B cell (primary cell): Measurements from ENCODE around the gene LRRC4B.

Experiments used
- EZH2 ChIP-seq: IDR thresholded peaks from 2 replicates; pipeline ENCODE4 v1.6.1; 2012; ENCODE audit warnings: borderline replicate concordance, low read depth, mild to moderate bottlenecking, moderate library complexity, low read length; ENCODE audit not compliant: insufficient read depth, poor library complexity, severe bottlenecking
- TF ChIP-seq, protein P1 (sequence below): fragments of 200-600 bp; IDR thresholded peaks from one replicate; pipeline ENCODE4 v1.8.0; 2022; ENCODE audit warnings: antibody characterized with exemption, mild to moderate bottlenecking

DNA sequence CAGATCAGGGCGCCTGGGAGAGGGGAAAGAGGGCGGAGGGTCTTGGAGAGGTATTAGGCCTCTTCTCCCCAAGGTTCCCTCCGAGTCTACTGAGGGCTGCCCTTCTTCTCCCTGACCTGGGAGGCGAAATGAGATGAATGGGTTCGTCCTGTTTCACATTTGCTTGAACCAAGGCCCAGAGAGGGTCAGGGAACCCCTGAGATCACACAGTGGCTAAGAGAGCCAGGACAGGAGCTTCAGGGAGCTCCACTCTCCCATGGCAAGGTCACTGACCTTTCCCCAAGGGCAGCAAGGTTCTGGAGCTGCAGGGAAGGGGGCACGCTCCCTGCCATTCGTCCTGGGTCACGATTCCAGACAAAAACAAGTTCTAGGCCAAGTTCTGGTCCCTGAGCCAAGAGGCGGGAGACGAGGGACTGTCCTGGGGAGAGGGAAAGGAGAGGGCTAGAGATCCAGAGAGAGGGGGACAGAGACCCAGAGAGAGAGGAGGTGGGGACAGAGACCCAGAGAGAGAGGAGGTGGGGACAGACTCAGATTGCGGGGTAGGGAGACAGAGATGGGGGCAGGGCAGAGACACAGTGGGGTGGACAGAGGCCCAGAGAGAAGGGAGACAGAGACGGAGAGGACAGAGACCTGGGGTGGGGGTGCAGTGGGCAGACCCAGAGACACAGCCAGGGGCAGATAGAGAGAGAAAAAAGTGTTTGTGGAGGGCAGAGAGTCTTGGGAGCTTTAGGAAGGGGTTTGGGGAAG lies 55.1 kb downstream of the LRRC4B start:
- TF ChIP-seq, protein P1, sequence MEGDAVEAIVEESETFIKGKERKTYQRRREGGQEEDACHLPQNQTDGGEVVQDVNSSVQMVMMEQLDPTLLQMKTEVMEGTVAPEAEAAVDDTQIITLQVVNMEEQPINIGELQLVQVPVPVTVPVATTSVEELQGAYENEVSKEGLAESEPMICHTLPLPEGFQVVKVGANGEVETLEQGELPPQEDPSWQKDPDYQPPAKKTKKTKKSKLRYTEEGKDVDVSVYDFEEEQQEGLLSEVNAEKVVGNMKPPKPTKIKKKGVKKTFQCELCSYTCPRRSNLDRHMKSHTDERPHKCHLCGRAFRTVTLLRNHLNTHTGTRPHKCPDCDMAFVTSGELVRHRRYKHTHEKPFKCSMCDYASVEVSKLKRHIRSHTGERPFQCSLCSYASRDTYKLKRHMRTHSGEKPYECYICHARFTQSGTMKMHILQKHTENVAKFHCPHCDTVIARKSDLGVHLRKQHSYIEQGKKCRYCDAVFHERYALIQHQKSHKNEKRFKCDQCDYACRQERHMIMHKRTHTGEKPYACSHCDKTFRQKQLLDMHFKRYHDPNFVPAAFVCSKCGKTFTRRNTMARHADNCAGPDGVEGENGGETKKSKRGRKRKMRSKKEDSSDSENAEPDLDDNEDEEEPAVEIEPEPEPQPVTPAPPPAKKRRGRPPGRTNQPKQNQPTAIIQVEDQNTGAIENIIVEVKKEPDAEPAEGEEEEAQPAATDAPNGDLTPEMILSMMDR = no peak
- no peak for TF ChIP-seq EZH2
